ENCODE measurements around the gene FBXO45.
"Not testable (repeated sequence)": the region's sequence is repeated elsewhere in the genome, so short reads cannot be mapped to it uniquely, and the experiment has no call there.

FBXO45 gene, protein sequence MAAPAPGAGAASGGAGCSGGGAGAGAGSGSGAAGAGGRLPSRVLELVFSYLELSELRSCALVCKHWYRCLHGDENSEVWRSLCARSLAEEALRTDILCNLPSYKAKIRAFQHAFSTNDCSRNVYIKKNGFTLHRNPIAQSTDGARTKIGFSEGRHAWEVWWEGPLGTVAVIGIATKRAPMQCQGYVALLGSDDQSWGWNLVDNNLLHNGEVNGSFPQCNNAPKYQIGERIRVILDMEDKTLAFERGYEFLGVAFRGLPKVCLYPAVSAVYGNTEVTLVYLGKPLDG

DNA sequence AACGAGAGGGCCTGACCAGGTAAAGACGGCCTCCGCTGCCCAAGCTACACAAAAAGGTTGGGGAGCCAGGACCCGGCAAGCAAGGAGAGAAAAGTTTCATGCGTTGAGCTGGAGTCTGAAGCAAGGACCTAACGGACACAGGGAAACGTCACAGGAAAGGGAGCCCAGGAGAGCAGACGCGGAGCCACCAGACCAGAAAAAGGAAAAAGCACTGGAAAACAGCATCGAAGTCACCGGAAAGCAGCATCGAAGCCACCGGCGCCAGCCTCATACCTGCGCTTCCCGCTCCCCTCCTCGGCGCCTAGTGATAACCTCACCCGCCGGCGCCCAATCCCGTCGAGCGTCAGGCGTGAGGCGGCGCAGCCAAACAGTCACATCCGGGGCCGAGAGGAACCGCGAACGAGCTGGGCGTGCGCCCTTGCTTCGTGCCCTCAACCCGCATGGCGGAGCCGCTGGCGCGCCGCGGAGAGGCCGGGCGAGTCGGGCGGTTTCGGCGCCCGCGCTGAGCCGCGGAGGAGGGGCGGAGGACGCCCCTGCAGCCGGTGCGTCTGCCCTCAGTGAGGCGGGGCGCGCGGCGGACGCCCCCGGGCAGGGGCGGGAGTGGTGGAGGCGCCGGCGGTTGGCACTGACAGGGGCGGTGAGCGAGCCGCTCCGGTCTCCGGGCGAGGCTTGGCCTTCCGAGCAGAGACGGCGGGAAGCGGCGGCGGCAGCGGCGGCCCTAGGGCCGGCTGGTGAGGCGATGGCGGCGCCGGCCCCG is at the start of gene FBXO45, which contains the start of gene WDR53:
TSS of gene FBXO45 (plus strand) at position 415 of the 757 bp plus-strand sequence. CDS start at position 740, 325 bp downstream.
TSS of gene WDR53 (minus strand) at position 309 of the 757 bp plus-strand sequence. CDS start 7,079 bp downstream, outside the sequence.
- peak; percentile 95 for DNase-seq

DNA sequence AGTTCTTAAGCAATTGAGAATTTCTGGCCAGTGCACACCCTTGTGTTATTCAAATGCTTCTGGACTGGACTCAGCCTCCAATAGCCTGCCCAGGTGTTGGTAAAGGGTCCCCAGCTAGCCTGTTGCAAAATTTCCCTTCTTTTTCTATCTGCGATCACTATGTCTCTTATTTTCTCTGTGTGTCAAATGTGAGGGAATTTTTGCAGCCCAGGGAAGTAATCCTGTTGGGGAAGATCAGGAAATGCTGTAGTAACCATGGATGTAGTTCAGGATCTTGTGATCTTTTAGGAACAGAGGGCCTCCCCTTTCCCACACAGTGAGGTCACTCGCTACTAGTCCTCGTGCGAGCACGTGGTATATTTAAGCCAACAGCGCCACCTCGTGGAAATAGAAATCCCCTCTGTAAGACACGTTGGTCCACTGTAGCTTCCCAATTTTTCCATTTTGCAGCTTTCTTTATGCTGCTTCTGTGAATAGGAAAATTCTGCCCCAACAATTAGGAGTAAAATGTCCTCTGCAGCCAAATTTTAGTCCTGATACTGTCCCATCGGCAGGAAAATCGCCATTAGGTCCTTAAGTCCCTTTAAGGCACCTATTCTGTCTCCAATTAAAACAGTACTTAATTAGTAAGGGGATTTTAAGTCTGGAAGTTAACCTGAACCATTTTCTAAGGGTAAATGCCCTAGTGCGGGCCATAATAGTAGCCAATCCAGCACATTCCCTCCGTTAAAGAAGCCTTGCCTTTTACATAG is 49.3 kb upstream of the FBXO45 start:
- peak; percentile 50 for DNase-seq

DNA sequence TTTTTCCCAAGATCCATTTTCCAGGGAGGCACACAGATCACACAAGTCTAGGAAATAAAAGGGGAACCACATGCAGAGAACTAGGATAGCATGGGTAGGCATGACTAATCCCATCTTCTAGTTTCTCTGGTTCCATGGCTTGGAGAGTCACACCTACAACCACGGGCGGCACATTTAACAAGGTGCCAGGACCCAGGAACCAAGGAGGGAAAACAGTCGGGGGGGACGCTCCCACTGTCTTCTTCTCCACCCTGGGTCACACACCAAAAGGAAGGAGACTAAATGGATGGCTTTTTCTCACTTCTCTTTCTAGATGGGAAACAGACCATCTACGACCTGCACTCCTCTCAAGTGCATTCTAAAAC is 48.8 kb upstream of the FBXO45 start:
- peak; percentile 43 for DNase-seq

DNA sequence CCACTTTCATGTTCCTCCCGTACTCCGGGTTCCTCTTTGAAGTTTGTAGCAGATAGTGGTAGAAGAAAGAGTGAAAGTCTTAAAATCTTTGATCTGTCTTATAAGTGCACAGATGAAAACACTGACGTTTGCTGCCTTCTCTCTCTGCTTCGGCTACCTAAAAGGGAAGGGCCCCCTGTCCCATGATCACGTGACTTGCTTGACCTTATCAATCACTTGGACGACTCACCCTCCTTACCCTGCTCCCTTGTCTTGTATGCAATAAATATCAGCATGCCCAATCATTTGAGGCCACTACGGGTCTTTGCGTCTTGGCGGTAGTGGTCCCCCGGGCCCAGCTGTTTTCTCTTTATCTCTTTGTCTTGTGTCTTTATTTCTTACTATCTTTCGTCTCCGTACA is 47.2 kb upstream of the FBXO45 start:
- DNase-seq = not testable (repeated sequence)

DNA sequence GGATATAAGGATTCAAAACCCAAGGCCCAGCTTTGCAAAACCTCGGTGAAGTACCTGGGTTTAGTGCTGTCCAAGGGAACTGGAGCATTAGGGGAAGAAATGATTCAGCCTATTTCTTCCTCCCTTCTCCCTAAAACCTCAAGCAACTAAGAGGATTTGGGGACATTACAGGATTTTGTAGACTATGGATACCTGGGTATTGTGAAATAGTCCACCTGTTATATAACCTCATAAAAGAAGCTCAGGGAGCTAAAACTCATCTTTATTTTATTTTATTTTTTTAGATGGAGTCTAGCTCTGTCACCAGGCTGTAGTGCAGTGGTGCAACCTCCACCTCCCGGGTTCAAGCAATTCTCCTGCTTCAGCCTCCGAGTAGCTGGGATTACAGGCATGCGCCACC is 44.6 kb upstream of the FBXO45 start:
- DNase-seq = no peak

DNA sequence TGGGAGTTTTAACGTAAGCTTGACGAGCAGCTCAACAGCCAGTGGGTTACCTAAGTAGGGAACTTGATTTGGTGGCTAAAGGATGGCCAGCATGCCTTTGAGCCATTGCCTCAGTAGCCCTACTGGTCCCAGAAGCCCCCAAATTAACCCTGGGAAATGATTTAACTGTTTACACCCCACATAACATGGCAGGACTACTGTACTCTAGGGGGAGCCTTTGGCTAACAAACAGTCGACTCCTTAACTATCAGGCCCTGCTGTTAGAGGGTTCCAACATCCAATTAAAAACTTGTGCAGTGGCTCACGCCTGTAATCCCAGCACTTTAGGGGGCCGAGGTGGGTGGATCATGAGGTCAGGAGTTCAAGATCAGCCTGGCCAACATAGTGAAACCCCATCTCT is 43.9 kb upstream of the FBXO45 start:
- no peak for DNase-seq

DNA sequence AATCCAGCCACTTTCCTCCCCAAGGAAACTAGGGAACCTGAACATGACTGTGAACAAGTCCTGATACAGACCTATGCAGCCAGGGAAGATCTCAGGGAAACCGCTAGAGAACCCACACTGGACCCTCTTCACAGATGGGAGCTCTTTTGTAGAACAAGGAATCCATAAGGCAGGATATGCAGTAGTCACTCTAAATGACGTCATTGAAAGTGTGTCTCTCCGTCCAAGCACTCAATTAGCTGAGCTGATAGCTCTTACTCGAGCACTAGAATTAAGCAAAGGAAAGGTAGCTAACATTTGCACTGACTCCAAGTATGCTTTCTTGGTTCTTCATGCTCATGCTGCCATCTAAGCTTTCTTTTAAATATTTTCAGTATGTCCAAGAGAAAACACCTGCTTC is 43.3 kb upstream of the FBXO45 start:
- DNase-seq = no peak

DNA sequence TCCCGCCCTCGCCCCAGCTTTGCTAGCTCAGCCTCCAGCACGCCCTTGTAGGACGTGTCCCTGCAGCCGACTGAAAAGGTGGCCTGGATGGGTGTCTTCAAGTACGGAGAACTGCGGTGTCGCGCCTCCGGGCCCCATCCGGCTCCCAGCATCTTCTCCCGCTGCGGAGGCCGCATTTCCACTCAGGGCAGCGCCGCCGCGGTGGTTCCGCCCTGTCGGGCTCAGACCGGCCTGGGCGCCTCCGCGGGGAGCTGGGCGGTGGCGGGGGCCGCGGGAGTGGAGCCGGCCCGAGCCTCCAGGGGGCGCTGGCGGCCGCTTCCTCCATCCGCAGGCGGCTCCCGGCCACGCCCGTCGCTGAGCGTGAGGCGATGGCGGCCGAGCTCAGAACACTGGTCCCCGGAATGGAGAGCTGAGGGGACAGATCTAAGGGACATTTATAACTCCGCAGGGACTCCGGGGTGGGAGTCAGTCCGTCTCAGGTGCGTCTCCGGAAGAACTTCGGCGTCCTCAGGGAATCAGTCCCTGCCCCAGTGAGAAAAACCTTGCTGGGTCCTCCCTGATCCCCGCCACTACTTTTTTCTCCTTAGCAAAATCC is 39.7 kb upstream of the FBXO45 start:
- peak; percentile 84 for DNase-seq

DNA sequence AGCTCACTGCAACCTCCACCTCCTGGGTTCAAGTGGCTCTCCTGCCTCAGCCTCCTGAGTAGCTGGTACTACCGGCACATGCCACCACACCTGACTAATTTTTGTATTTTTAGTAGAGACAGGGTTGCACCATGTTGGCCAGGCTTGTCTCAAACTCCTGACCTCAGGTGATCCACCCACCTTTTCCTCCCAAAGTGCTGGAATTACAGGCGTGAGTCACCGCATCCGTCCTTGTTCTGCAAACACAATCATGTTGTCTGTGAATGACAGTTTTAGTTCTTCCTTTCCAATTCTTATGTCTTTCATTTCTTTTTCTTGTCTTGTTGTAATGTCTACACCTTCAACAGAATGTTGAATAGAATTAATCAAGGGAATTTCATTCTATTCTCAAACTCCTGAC is 37.0 kb upstream of the FBXO45 start:
- no peak for DNase-seq

DNA sequence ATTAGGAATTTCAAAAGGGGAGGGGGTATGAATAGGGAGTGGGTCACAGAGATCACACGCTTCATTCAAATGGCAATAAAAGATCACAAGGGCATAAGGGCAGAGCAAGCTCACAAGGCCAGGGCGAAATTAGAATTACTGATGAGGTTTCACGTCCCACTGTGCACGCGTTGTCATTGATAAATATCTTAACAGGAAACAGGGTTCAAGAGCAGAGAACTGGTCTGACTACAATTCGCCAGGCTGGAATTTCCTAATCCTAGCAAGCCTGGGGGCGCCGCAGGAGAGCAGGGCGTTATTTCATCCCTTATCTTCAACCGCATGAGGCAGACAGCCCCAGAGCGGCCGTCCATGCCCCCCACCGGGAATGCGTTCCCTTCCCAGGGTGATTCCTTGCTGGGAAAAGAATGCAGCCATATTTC is 35.2 kb upstream of the FBXO45 start:
- DNase-seq = no peak

DNA sequence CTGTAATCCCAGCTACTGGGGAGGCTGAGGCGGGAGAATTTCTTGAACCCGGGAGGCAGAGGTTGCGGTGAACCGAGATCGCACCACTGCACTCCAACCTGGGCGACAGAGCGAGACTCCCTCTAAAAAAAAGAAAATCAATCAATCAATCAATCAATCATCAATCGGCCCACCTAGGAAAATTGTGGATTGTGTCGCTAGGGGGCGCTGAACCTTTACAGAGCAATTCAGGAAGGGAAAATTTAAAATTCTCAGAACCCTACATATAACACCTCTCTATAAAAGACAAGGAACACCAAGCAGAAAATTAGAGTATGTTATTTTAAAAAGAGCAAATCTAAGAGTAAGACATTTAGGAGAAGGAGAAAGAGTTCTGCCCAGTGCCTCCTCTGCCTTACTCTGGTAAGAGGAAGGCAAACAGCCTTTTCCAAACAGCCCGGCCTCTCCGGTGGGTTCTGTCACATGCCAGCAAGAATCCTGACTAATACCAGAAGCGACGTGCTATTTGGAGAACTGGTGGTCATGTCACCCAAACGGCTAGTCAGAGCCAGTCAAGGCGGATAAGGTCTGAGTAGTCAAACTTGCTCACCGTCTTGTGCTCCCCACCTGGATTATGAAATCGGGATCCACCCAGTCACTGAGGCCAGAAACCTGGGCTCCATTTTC is 31.0 kb upstream of the FBXO45 start:
- peak; percentile 62 for DNase-seq

DNA sequence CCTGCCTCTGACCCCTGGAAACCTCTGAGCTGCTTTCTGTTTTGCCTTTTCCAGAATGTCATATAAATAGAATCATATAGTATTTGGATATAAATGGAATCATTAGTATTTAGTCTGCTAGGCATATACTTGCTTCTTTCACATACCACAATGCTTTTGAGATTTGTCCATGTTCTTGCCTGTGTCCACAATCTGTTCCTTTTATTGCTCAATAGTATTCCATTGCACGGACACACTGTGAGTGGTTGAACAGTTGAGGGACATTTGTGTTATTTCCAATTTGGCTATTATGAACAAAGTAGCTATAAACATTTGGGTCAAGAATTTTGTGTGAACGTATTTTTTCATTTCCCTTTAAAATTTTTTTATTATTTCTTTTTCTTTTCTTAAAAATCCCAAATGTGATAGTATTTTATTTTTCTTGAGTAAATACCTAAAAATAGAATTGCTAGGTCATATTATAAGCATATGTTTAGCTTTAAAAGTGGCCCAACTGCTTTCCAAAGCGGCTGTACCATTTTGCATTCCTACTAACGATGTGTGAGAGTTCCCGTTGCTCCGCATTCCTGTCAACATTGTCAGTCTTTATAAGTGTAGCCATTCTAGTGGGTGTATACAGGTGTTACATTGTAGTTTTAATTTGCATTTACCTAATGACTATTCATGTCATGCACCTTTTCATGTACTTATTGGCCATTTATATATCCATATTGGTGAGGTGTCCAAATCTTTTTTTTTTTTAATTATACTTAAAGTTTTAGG is 26.6 kb upstream of the FBXO45 start:
- DNase-seq = no peak

DNA sequence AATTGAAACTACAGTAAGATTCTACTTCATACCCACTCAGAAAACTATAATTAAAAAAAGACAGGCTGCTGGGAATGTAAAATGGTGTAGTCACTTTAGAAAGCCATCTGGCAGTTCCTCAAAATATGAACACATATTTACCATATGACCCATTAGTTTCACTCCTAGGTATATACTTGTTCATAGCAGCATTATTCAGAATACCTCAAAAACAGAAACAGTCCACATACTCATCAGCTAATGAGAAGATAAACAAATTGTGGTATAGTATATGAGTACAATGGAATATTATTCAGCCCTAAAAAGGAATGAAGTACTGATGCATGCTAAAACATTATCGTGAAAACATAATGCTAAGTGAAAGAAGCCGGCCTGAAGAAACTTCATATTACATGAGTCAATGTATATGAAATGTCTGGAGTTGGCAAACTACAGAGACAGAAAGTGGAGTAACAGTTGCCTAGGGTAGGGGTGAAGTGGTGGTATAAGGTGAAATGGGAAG is 23.9 kb upstream of the FBXO45 start:
- DNase-seq = no peak

DNA sequence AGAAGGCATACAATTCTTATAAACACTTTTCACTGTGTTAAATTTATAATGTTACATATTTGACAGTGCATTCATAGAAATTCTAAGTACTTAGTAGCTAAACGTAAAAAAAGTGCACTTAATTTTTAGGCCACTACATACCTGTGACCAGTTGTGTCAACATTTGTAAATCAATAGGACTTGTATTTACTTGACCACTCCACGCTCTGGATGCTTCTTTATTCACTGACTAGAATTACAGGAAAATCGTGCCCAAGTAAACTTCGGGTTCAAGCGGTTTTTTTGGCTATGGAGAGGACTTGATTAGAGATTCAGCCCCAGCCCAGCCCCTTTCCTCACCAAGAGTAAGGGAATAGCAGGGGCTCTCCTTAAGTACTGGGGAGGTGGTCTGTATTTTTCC is 21.9 kb upstream of the FBXO45 start:
- no peak for DNase-seq

DNA sequence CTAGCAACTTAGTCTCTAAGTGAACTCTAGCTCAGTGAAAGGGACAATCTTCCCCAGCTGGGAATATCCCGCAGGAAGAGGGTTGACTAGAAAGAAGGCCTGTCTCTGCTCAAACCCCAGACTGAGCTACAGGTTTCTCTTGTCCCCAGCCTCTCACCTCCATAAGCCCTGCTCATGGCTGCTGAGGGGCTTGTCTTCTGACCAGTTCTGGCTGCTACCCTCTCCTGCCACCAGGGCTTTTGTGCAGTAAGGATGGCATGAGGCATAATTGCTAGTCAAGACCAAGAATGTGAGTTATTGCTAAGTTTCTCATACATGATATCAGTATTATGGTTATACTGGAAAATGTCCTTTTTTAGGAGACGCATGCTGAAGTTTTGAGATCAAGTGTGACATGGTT is 21.4 kb upstream of the FBXO45 start:
- DNase-seq = no peak

DNA sequence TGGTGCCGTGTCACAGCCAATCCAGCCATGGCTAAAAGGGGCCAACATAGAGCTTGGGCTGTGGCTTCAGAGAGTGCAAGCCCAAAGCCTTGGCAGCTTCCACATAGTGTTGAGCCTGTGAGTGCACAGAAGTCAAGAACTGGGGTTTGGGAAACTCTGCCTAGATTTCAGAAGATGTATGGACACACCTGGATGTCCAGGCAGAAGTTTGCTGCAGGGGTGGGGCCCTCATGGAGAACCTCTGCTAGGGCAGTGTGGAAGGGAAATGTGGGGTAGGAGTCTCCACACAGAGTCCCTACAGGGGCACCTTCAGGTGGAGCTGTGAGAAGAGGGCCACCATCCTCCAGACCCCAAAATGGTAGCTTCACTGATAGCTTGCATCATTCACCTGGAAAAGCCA is 19.1 kb upstream of the FBXO45 start:
- DNase-seq = not testable (repeated sequence)

DNA sequence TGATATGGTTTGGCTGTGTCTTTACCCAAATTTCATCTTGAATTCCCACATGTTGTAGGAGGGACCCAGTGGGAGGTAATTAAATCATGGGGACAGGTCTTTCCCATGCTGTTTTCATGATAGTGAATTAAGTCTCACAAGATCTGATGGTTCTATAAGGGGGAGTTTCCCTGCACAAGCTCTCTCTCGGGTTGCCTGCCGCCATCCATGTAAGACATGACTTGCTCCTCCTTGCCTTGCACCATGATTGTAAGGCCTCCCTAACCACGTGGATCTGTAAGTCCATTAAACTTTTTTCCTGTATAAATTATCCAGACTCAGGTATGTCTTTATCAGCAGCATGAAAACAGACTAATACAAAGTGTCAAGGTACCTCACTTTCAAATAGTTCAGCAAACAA is 18.3 kb upstream of the FBXO45 start:
- DNase-seq = not testable (repeated sequence)

DNA sequence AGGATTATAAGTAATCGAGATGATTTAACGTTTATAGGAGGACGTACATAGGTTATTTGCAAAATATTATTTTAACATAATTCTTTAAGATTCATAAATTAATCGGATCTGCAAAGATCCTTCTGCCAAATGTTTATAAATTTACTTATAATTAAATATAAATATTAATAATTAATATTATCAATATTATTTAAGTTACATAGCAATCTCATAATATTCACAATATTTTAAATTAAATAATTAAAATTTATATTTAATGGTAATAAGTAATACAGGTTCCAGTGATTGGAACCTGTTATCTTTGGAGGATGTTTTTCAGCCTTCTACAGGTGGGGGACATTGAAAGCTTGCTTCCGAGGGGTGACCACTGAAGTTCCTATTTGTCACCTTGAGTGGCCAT is 16.2 kb upstream of the FBXO45 start:
- DNase-seq = no peak

DNA sequence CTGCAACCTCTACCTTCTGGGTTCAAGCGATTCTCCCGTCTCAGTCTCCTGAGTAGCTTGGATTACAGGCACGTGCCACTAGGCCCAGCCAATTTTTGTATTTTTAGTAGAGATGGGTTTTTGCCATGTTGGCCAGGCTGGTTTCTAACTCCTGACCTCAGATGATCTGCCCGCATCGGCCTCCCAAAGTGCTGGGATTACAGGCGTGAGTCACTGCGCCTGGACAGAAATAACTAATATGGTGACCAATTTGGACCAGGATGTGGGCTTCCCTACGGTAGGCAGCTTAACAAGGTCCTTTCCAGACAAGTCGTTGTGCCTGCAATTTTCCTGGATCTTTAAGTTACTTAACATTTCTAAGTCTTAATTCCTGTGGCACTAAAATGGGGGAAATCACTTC is 14.9 kb upstream of the FBXO45 start:
- DNase-seq = no peak

DNA sequence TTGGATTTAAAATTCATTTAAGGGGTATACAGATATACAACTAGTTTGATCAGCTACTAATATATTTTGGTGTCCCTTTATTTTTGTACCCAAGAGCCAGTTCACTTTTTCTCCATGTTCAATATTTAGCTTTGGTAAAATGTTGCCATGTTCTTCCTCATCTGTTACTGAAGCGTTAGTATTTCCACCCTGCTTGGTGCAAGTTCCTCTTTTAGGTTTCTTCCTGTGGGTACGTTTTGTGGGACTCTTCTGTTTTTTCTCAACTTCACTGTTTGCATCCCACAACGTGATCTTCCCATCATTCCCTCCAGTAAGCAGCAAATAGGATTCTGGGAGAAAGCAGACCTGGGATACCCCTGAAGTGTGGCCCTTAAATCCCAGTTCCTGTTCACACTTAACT is 14.3 kb upstream of the FBXO45 start:
- no peak for DNase-seq

DNA sequence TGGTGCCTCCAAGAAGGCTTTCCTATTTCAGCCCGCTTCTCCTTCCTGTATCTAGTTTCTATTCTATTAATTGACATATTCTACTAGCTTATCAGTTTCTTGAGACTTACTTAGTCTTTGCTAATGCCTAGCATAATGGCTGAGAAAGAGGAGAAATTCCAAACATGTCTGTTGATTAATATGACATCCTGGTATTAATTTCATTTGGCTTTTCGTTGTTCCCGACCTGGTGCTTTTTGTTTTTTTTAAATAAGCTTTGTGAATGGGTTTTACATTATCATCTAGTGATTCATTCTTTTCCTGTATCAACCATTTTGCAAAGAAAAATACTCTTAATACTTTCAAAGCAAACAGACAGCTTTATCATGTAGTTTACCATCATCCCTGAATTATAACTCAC is 13.2 kb upstream of the FBXO45 start:
- DNase-seq = no peak

DNA sequence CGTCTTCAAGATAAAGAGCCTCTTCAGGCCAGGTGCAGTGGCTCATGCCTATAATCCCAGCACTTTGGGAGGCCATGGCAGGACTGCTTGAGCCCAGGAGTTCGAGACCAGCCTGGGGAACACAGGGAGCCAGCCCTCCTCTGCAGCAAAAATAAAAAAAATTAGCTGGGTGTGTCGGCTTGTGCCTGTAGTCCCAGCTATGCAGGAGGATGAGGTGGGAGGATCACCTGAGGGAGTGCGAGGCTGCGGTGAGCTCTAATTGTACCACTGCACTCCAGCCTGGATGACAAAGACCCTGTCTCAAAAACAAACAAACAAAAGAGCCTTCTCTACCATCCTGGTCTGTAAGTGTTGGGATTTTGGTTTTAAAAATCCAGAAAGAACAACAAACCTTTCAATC is 11.2 kb upstream of the FBXO45 start:
- DNase-seq = no peak
